ENCODE results near the gene SIRT5.

Gene SIRT5

DNA sequence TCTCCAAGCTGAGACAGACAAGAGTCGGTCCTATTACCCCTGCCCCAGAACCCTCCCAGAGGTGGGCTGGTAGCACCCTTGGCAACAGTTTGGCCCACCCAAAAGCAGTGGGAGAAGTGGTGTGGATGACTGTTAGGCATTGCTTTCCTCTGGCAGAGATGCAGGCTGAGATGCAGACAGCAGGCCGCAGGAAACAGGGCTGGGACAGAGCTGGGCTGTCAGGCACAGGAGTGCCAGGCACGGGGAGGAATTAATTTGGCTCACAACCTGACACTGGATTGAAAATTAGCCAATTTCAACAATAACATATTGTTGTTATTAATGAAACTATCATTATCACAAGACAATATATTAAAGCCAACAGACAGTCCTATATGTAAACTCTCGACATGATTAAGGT lies 15.7 kb upstream of the SIRT5 start:
- Histone ChIP-seq H3K4me1 (ENCODE audit: control insufficient read depth in 2 of 2, insufficient read depth in 1 of 2, low read depth in 1 of 2, low read length in 2 of 2) (peaks cover 11 to 15% of the 10 kb centered on the region in 2 donors), H3K36me3 (replicated peaks in 1 of 2; ENCODE audit: control insufficient read depth in 2 of 2, insufficient read depth in 2 of 2, low read length in 2 of 2) (no peaks in the 10 kb centered on the region), H3K79me1 (ENCODE audit: low read depth, low read length) (no peaks in the 10 kb centered on the region), H3K9ac (ENCODE audit: low read depth, low read length, poor library complexity) (no peak overlapping the region), H2BK5ac (ENCODE audit: low read length) (no peak overlapping the region), H2AK5ac (ENCODE audit: low read depth, low read length) (peak overlapping the region; percentile 24), H2BK15ac (ENCODE audit: low read length) (no peak overlapping the region), H4K91ac (ENCODE audit: low read depth, low read length, poor library complexity) (no peak overlapping the region), H2AFZ (ENCODE audit: low read length) (peak overlapping the region; percentile 66), H3K27me3 (ENCODE audit: control insufficient read depth in 3 of 3, insufficient read depth in 3 of 3, low read depth in 1 of 3, low read length in 3 of 3) (peaks cover 0 to 3% (median 0%) of the 10 kb centered on the region in 3 experiments), H3K23ac (ENCODE audit: low read depth, low read length, poor library complexity) (no peak overlapping the region), H2BK120ac (ENCODE audit: low read depth, low read length) (no peak overlapping the region), H3K9me3 (replicated peaks in 1 of 2; ENCODE audit: control insufficient read depth in 2 of 2, insufficient read depth in 1 of 2, low read depth in 1 of 2, low read length in 2 of 2) (no peaks in the 10 kb centered on the region), H3K4ac (ENCODE audit: low read length) (no peak overlapping the region), H3K4me3 (ENCODE audit: low read length in 2 of 2) (no peak overlapping the region), H3K18ac (ENCODE audit: low read length) (peak overlapping the region; percentile 53), H3K14ac (ENCODE audit: low read length) (no peak overlapping the region), H3K27ac (replicated peaks; ENCODE audit: low read length) (no peak overlapping the region), H2BK12ac (ENCODE audit: low read length) (no peak overlapping the region), H3K4me2 (ENCODE audit: insufficient read depth, low read length, poor library complexity, severe bottlenecking) (no peak overlapping the region), H4K8ac (ENCODE audit: low read depth, low read length) (no peak overlapping the region)
- no peak for DNase-seq (ENCODE audit: low spot score)
- no CpG with 5 or more reads among the region's 4 CpGs for WGBS, 2 donors (ENCODE audit: extremely low coverage in 2 of 2, insufficient read length in 2 of 2, insufficient replicate concordance in 1 of 2)

DNA sequence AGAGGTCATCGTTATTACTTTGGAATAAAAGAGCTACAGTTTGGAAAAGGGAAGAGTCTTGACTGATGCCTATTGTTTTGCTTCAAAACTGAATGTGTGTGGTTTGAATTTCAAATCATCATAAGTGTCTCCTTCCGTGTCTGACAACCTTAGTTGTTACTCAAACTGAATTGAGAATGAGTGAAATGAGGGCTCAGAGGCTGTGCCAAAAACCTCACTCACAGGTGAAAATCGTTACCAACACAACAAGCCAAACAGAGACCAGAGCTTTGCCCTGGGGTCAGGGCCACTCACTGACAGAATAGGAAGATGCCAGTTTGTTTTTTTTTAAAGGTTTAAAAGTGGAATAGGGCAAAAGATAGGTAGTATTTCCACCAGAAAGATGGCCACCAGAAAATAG lies 15.2 kb upstream of the SIRT5 start:
- H3K9ac ChIP-seq (ENCODE audit: low read depth, low read length, poor library complexity) = no peak overlapping the region
- no peak overlapping the region for H2BK15ac ChIP-seq (ENCODE audit: low read length)
- no peaks in the 10 kb centered on the region for H3K36me3 ChIP-seq (replicated peaks in 1 of 2; ENCODE audit: control insufficient read depth in 2 of 2, insufficient read depth in 2 of 2, low read length in 2 of 2)
- H2AFZ ChIP-seq (ENCODE audit: low read length) = peak overlapping the region; percentile 36
- no peak overlapping the region for H2BK12ac ChIP-seq (ENCODE audit: low read length)
- H2AK5ac ChIP-seq (ENCODE audit: low read depth, low read length) = no peak overlapping the region
- H3K23ac ChIP-seq (ENCODE audit: low read depth, low read length, poor library complexity) = no peak overlapping the region
- no peak overlapping the region for H3K14ac ChIP-seq (ENCODE audit: low read length)
- no peaks in the 10 kb centered on the region for H3K9me3 ChIP-seq (replicated peaks in 1 of 2; ENCODE audit: control insufficient read depth in 2 of 2, insufficient read depth in 1 of 2, low read depth in 1 of 2, low read length in 2 of 2)
- H3K4ac ChIP-seq (ENCODE audit: low read length) = no peak overlapping the region
- H3K79me1 ChIP-seq (ENCODE audit: low read depth, low read length) = no peaks in the 10 kb centered on the region
- no peak overlapping the region for H3K27ac ChIP-seq (replicated peaks; ENCODE audit: low read length)
- WGBS, 2 donors (ENCODE audit: extremely low coverage in 2 of 2, insufficient read length in 2 of 2, insufficient replicate concordance in 1 of 2) = no CpG with 5 or more reads among the region's 3 CpGs
- H3K27me3 ChIP-seq (ENCODE audit: control insufficient read depth in 3 of 3, insufficient read depth in 3 of 3, low read depth in 1 of 3, low read length in 3 of 3) = peaks cover 0 to 7% (median 0%) of the 10 kb centered on the region in 3 experiments
- H3K4me2 ChIP-seq (ENCODE audit: insufficient read depth, low read length, poor library complexity, severe bottlenecking) = no peak overlapping the region
- H2BK120ac ChIP-seq (ENCODE audit: low read depth, low read length) = no peak overlapping the region
- H2BK5ac ChIP-seq (ENCODE audit: low read length) = no peak overlapping the region
- no peak overlapping the region for H4K91ac ChIP-seq (ENCODE audit: low read depth, low read length, poor library complexity)
- H3K18ac ChIP-seq (ENCODE audit: low read length) = no peak overlapping the region
- DNase-seq (ENCODE audit: low spot score) = no peak
- H3K4me3 ChIP-seq (ENCODE audit: low read length in 2 of 2) = no peak overlapping the region
- H3K4me1 ChIP-seq (ENCODE audit: control insufficient read depth in 2 of 2, insufficient read depth in 1 of 2, low read depth in 1 of 2, low read length in 2 of 2) = peaks cover 11 to 15% of the 10 kb centered on the region in 2 donors
- no peak overlapping the region for H4K8ac ChIP-seq (ENCODE audit: low read depth, low read length)

DNA sequence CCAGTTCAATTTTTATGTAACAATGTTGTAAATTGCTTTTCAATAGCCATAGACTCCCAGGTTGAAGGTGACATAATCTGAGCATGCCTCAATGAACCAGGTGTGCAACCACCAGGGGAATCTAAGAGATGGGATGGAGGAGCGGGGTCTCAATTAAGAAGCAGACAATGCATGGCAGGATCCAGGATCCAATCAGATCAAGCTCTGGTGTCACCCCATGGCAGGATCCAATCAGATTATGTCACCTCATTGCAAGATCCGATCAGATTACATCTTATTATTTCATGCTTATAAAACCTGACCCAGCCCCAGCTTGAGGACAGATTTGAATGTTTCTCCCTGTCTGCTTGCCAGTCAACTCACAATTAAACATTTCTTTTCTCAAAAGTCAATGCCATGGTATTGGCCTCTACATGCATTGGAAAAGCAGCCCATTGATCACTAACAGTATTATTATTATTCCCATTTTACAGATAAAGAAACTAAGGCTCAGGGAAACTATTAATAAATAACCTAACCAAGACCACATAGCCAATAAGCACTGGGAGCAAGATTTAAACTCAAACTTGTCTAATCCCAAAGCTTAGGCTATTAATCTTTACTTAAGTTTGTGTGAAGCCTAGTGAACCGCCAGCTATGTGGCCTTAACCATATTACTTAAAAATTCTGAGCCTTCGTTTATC lies 14.3 kb upstream of the SIRT5 start:
- Histone ChIP-seq H2BK5ac (ENCODE audit: low read length) (no peak overlapping the region), H3K4me1 (ENCODE audit: control insufficient read depth in 2 of 2, insufficient read depth in 1 of 2, low read depth in 1 of 2, low read length in 2 of 2) (peaks cover 7 to 12% of the 10 kb centered on the region in 2 donors), H3K79me1 (ENCODE audit: low read depth, low read length) (no peaks in the 10 kb centered on the region), H3K23ac (ENCODE audit: low read depth, low read length, poor library complexity) (no peak overlapping the region), H3K4ac (ENCODE audit: low read length) (no peak overlapping the region), H4K8ac (ENCODE audit: low read depth, low read length) (no peak overlapping the region), H2BK15ac (ENCODE audit: low read length) (no peak overlapping the region), H2AK5ac (ENCODE audit: low read depth, low read length) (no peak overlapping the region), H3K14ac (ENCODE audit: low read length) (no peak overlapping the region), H3K18ac (ENCODE audit: low read length) (no peak overlapping the region), H2BK12ac (ENCODE audit: low read length) (no peak overlapping the region), H3K9ac (ENCODE audit: low read depth, low read length, poor library complexity) (no peak overlapping the region), H3K4me2 (ENCODE audit: insufficient read depth, low read length, poor library complexity, severe bottlenecking) (no peak overlapping the region), H3K27me3 (ENCODE audit: control insufficient read depth in 3 of 3, insufficient read depth in 3 of 3, low read depth in 1 of 3, low read length in 3 of 3) (peaks cover 0 to 7% (median 0%) of the 10 kb centered on the region in 3 experiments), H4K91ac (ENCODE audit: low read depth, low read length, poor library complexity) (no peak overlapping the region), H3K9me3 (replicated peaks in 1 of 2; ENCODE audit: control insufficient read depth in 2 of 2, insufficient read depth in 1 of 2, low read depth in 1 of 2, low read length in 2 of 2) (no peaks in the 10 kb centered on the region), H2AFZ (ENCODE audit: low read length) (peak overlapping the region; percentile 43), H3K4me3 (ENCODE audit: low read length in 2 of 2) (peak overlapping the region in 1 of 2 donors; percentile 41), H3K27ac (replicated peaks; ENCODE audit: low read length) (no peak overlapping the region), H3K36me3 (replicated peaks in 1 of 2; ENCODE audit: control insufficient read depth in 2 of 2, insufficient read depth in 2 of 2, low read length in 2 of 2) (no peaks in the 10 kb centered on the region), H2BK120ac (ENCODE audit: low read depth, low read length) (no peak overlapping the region)
- no peak for DNase-seq (ENCODE audit: low spot score)
- WGBS, 2 donors (ENCODE audit: extremely low coverage in 2 of 2, insufficient read length in 2 of 2, insufficient replicate concordance in 1 of 2) = no CpG with 5 or more reads among the region's 4 CpGs

DNA sequence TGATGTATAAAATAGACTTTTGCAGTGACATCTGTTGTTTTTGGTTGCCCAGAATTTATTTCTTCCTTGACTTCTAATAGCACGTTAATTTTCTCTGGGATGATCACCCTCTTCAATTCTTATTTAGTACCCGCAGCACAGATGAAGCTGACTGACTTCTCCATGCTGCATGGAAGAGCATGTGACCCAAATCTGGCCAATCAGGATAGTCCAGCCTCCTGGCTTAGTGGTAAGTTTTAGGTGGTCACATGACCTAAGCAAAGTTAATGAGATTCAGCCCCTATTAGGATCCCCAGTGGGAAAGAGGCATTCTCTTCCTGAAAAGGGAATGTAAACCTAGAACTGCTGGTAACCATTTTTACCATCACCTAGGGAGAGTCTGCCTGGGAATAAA lies 13.8 kb upstream of the SIRT5 start:
- H2BK12ac ChIP-seq (ENCODE audit: low read length) = no peak overlapping the region
- H2BK5ac ChIP-seq (ENCODE audit: low read length) = no peak overlapping the region
- no peak overlapping the region for H4K8ac ChIP-seq (ENCODE audit: low read depth, low read length)
- no peak overlapping the region for H3K18ac ChIP-seq (ENCODE audit: low read length)
- no peak overlapping the region for H3K23ac ChIP-seq (ENCODE audit: low read depth, low read length, poor library complexity)
- no peak overlapping the region for H3K14ac ChIP-seq (ENCODE audit: low read length)
- DNase-seq (ENCODE audit: low spot score) = no peak
- H2AFZ ChIP-seq (ENCODE audit: low read length) = peak overlapping the region; percentile 43
- WGBS, 2 donors (ENCODE audit: extremely low coverage in 2 of 2, insufficient read length in 2 of 2, insufficient replicate concordance in 1 of 2) = no CpG with 5 or more reads among the region's 2 CpGs
- no peak overlapping the region for H2BK120ac ChIP-seq (ENCODE audit: low read depth, low read length)
- no peak overlapping the region for H3K4ac ChIP-seq (ENCODE audit: low read length)
- H3K4me2 ChIP-seq (ENCODE audit: insufficient read depth, low read length, poor library complexity, severe bottlenecking) = no peak overlapping the region
- peaks cover 6 to 12% of the 10 kb centered on the region in 2 donors for H3K4me1 ChIP-seq (ENCODE audit: control insufficient read depth in 2 of 2, insufficient read depth in 1 of 2, low read depth in 1 of 2, low read length in 2 of 2)
- H2AK5ac ChIP-seq (ENCODE audit: low read depth, low read length) = no peak overlapping the region
- H3K27ac ChIP-seq (replicated peaks; ENCODE audit: low read length) = no peak overlapping the region
- no peak overlapping the region for H2BK15ac ChIP-seq (ENCODE audit: low read length)
- no peaks in the 10 kb centered on the region for H3K36me3 ChIP-seq (replicated peaks in 1 of 2; ENCODE audit: control insufficient read depth in 2 of 2, insufficient read depth in 2 of 2, low read length in 2 of 2)
- H3K79me1 ChIP-seq (ENCODE audit: low read depth, low read length) = no peaks in the 10 kb centered on the region
- no peaks in the 10 kb centered on the region for H3K9me3 ChIP-seq (replicated peaks in 1 of 2; ENCODE audit: control insufficient read depth in 2 of 2, insufficient read depth in 1 of 2, low read depth in 1 of 2, low read length in 2 of 2)
- no peak overlapping the region for H3K9ac ChIP-seq (ENCODE audit: low read depth, low read length, poor library complexity)
- no peak overlapping the region for H3K4me3 ChIP-seq (ENCODE audit: low read length in 2 of 2)
- H3K27me3 ChIP-seq (ENCODE audit: control insufficient read depth in 3 of 3, insufficient read depth in 3 of 3, low read depth in 1 of 3, low read length in 3 of 3) = peaks cover 0 to 7% (median 0%) of the 10 kb centered on the region in 3 experiments
- no peak overlapping the region for H4K91ac ChIP-seq (ENCODE audit: low read depth, low read length, poor library complexity)
